ENCODE results near the gene MTMR1. TPM values are rescaled to one million over a fixed set of nuclear protein-coding genes. Genes with fewer than 3 reads are reported as not detected.

Gene MTMR1
- total RNA-seq, 1 donor from 2014 or later, result 24.8 TPM

GRCh38 chrX:150792949-150793527, 99.8 kb downstream of the MTMR1 start:
- DNase-seq, result no peak

- DNase-seq, result no peak
Measured at GRCh38 chrX:150805736-150806135, 112.5 kb downstream of the MTMR1 start.

- no peak for DNase-seq
Measured at GRCh38 chrX:150806827-150807226, 113.6 kb downstream of the MTMR1 start.

- no peak for DNase-seq
Measured at GRCh38 chrX:150813922-150814321, 120.7 kb downstream of the MTMR1 start.

Other genes starting within 250 kb of the MTMR1 start
- 16.1 TPM for gene MTM1, start 124.8 kb upstream of the MTMR1 start, total RNA-seq
- gene CD99L2, start 205.3 kb downstream of the MTMR1 start, total RNA-seq, result 15.5 TPM